ENCODE results near the gene ASB2. TPM values are rescaled to one million over a fixed set of nuclear protein-coding genes. Genes with fewer than 3 reads are reported as not detected.

ASB2 gene
- total RNA-seq, 2 donors from 2014 or later, result 1.3 to 13.4 TPM

- Histone ChIP-seq H3K27me3 (no peaks in the 10 kb centered on the region), H3K27ac (no peak overlapping the region)
- no peak for TF ChIP-seq CTCF (IDR thresholded peaks at IDR 0.05)
Observed at GRCh38 chr14:93928184-93929047, 48.0 kb downstream of the ASB2 start.

GRCh38 chr14:93927800-93928145 is 48.6 kb downstream of the ASB2 start:
- intact Hi-C loops (cut with DNase I), result no loop called here
- DNase-seq, result no peak
- TF ChIP-seq CTCF (IDR thresholded peaks at IDR 0.05), result no peak
- Histone ChIP-seq H3K36me3 (no peaks in the 10 kb centered on the region), H3K4me3 (no peak overlapping the region), H3K27ac (no peak overlapping the region), H3K4me1 (no peaks in the 10 kb centered on the region), H3K9ac (ENCODE audit: low read depth in 2 of 2, low read length in 2 of 2) (no peak overlapping the region), H3K27me3 (no peaks in the 10 kb centered on the region), H3K9me3 (no peaks in the 10 kb centered on the region)

More at GRCh38 chr14:93928184-93929047, 48.0 kb downstream of the ASB2 start:
- Histone ChIP-seq H3K9me3 (no peaks in the 10 kb centered on the region), H3K4me1 (no peaks in the 10 kb centered on the region), H3K9ac (ENCODE audit: low read depth in 2 of 2, low read length in 2 of 2) (no peak overlapping the region), H3K4me3 (no peak overlapping the region), H3K36me3 (no peaks in the 10 kb centered on the region)
- intact Hi-C loops (cut with DNase I), result no loop called here
- no peak for DNase-seq

DNA sequence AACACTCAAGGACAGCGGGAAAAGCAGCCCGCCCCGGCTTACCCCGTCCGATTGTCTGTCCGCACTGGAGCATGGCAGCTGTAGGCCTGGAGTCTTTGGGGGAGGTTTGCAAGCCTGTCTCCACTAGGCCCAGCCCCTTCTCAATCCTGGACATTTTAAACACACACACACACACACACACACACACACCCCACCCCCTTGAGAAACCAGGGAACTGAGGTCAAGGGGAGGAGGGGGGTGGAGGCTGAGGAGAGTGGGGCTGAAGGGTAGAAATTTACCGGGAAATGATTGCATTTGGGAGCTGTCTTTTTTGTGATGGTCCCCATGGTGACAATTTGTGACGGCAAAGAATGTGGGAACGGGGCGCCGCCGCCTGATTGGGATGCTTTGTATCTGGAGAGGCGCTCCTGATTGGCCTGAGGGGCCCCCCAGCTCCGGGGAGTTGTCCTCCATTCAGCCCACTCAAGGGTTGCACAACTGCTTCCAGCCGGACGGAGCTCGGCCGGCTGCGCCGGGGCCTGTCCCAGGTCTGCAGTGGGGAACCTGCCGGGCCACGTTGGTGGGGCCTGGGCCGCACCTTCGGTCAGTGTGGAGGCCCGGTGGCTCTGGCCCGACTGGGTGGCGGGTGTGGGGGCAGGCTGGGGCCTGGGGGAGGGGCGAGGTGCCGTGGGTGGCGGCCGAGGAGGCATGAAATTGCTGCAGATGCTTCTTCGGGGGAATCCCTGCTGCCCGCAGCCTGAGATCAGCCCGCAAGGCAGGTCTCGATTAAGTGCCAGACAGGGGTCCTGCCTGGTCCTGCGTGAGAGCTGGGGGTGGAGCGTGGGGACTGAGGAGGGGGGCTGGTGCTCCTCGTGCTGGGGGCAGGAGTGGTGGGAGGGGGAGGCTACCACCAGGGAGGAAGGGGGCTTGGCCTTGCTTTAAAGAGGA is 49.2 kb downstream of the ASB2 start, which contains the start of gene FAM181A:
TSS of gene FAM181A (plus strand) at position 472 of the 927 bp plus-strand sequence. CDS start 942 bp downstream, outside the sequence.
- no peak for TF ChIP-seq CTCF (IDR thresholded peaks at IDR 0.05)
- Histone ChIP-seq H3K27ac (no peak within 1 kb of the TSS), H3K9ac (ENCODE audit: low read depth in 2 of 2, low read length in 2 of 2) (no peak within 1 kb of the TSS), H3K27me3 (no peaks in the 10 kb centered on the region), H3K4me3 (no peak within 1 kb of the TSS), H3K9me3 (no peaks in the 10 kb centered on the region), H3K4me1 (no peaks in the 10 kb centered on the region), H3K36me3 (no peaks in the 10 kb centered on the region)
- intact Hi-C loops (cut with DNase I), result no loop called here
- DNase-seq, result no peak

DNA sequence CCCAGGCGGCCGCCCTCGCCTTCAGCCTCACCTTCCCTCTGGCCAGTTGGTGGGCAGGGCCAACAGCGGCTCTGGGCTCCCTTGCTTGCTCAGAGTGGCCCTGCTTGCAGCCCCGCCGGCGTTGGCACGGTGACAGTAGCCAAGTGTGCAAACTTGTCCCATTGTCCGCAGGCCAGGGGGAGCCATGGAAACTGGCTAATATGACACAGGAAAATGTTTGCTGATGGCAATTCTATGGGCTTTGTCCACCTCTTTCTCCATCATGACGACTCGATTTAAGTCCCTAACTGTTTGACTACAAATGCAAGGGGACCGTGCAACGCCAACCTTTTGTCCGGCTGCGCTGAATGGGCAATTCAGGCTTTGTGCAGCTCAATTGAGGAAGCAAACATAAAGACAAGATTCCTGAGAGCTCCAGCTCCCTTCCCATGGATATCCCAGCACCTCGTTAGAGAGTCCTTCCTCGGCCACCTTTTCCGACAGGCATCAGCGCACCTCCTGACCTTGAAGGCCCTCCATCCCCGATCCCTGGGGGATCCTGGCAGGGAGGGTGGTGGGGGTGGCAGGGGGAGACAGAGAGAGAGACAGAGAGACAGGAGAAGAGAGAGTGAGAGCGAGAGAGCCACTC is 50.0 kb downstream of the ASB2 start:
- no peak overlapping the region for H3K27ac ChIP-seq
- no peaks in the 10 kb centered on the region for H3K9me3 ChIP-seq
- H3K4me3 ChIP-seq, result no peak overlapping the region
- no peaks in the 10 kb centered on the region for H3K27me3 ChIP-seq
- no peak overlapping the region for H3K9ac ChIP-seq (ENCODE audit: low read depth in 2 of 2, low read length in 2 of 2)
- H3K36me3 ChIP-seq, result no peaks in the 10 kb centered on the region
- intact Hi-C loops (cut with DNase I), result no loop called here
- DNase-seq, result no peak
- no peaks in the 10 kb centered on the region for H3K4me1 ChIP-seq
- TF ChIP-seq CTCF (IDR thresholded peaks at IDR 0.05), result no peak

DNA sequence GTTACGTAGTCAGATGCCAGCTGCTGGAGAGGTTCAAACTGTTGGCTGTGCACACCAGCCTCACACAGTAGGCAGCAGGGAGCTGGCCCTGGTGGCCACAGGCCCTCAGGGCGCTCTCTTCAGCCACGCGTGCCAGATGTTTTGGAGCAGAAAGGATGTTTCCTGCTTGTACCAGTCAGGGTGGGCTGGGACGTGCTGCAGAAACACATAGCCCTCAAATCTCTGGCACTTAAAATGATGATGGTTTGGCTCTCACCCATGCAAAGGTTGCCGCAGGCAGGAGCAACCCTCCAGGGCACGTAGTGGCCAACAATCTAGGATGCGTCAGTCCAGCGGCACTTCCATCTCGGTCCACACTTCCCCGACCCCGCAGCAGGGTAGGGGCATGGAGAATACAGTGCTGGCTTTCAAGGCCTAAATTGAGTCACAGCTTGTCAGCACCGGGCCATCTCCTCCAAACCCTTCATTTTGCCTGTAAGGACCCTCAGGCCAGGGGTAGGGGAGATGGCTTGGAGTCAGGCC is 50.9 kb downstream of the ASB2 start:
- Histone ChIP-seq H3K4me1 (no peaks in the 10 kb centered on the region), H3K27ac (no peak overlapping the region), H3K36me3 (no peaks in the 10 kb centered on the region), H3K9me3 (no peaks in the 10 kb centered on the region), H3K9ac (ENCODE audit: low read depth in 2 of 2, low read length in 2 of 2) (no peak overlapping the region), H3K4me3 (no peak overlapping the region), H3K27me3 (no peaks in the 10 kb centered on the region)
- no peak for TF ChIP-seq CTCF (IDR thresholded peaks at IDR 0.05)
- intact Hi-C loops (cut with DNase I), result no loop called here
- DNase-seq, result no peak
